HCT116 (cell line): ENCODE data around the gene DYNLL2. TPM values are rescaled to one million over a fixed set of nuclear protein-coding genes. Genes with fewer than 3 reads are reported as not detected.

ENCODE experiments used
- ATAC-seq: fragments of 200-7000 bp; cut with Tn5 transposase; 2 replicates; pipeline ENCODE4 v1.9.1; 2020; ENCODE audit warnings: mild to moderate bottlenecking, moderate library complexity
- BruUV-seq: library from RNA; stranded (reverse); fragments of 400-500 nt; replicated peaks from 2 replicates; lab custom pipeline; 2021; lab: Mats Ljungman, UMichigan
- CTCF ChIA-PET: fragments of 300-600 bp; sonication (Branson Sonifier 250); formaldehyde crosslinking; loops from one replicate; lab custom pipeline; 2021; ENCODE audit warnings: antibody characterized with exemption; lab: Charles Lee
- POLR2A ChIA-PET: fragments of 300-600, 350-600 bp; sonication (Branson Sonifier 250); formaldehyde crosslinking; loops from one replicate; lab custom pipeline; 2021; ENCODE audit warnings: antibody characterized with exemption; lab: Charles Lee
- RAD21 ChIA-PET, 2 experiments: fragments of 300-600 bp; sonication (Branson Sonifier 250); formaldehyde crosslinking; loops; one replicate each; lab custom pipeline; 2023; ENCODE audit warnings: low total read pairs in 2 of 2; ENCODE audit not compliant: uncharacterized antibody in 2 of 2, unreplicated experiment in 2 of 2, low non-redundant PET in 1 of 2; lab: Charles Lee
- DNase-seq: peaks from one replicate; pipeline ENCODE4 v3.0.0-alpha.2; 2010; ENCODE audit warnings: low read depth, low spot score
- H2AFZ ChIP-seq: fragments of 200-600 bp; shearing (Covaris generic), sonication (generic); 2 replicates; pipeline ENCODE4 v1.6.1; 2017; ENCODE audit warnings: low read depth, mixed run types, mixed read lengths, antibody characterized with exemption, low read length; ENCODE audit not compliant: poor library complexity, severe bottlenecking
- H3K27ac ChIP-seq: 2 replicates; pipeline ENCODE4 v1.5.1; 2012; ENCODE audit warnings: low read depth, low read length
- H3K27me3 ChIP-seq: fragments of 200-600 bp; sonication (generic); 2 replicates; pipeline ENCODE4 v1.6.1; 2016; ENCODE audit warnings: mixed run types, low read length, mixed read lengths; ENCODE audit not compliant: insufficient read depth
- H3K36me3 ChIP-seq, 2 experiments: fragments of 200-500 bp in 1 of 2; fragments of 200-600 bp in 1 of 2; sonication (Bioruptor generic) in 1 of 2; sonication (generic) in 1 of 2; 2 replicates each; pipeline versions ENCODE4 v1.5.1 to v1.6.1; 2014 to 2016; ENCODE audit warnings: low read length in 2 of 2, inconsistent platforms in 1 of 2, mixed read lengths in 1 of 2, mixed run types in 1 of 2; ENCODE audit not compliant: insufficient read depth in 2 of 2, control insufficient read depth in 1 of 2
- H3K4me1 ChIP-seq, 2 experiments: fragments of 200-600 bp in 1 of 2; sonication (generic) in 1 of 2; 2 replicates each; pipeline versions ENCODE4 v1.5.1 to v1.6.1; 2012 to 2017; ENCODE audit warnings: low read length in 2 of 2, inconsistent platforms in 1 of 2, mild to moderate bottlenecking in 1 of 2, mixed read lengths in 1 of 2, mixed run types in 1 of 2, moderate library complexity in 1 of 2; ENCODE audit not compliant: insufficient read depth in 2 of 2, control insufficient read depth in 1 of 2
- H3K4me2 ChIP-seq: fragments of 200-600 bp; sonication (generic); 2 replicates; pipeline ENCODE4 v1.6.1; 2017; ENCODE audit warnings: mixed run types, low read length, mixed read lengths
- H3K4me3 ChIP-seq, 2 experiments: fragments of 200-600 bp in 1 of 2; sonication (generic) in 1 of 2; replicated peaks in 1 of 2; 2 replicates each; pipeline ENCODE4 v1.5.1; 2011 to 2016; ENCODE audit warnings: low read length in 2 of 2, control low read depth in 1 of 2, low read depth in 1 of 2, mild to moderate bottlenecking in 1 of 2, mixed read lengths in 1 of 2, mixed run types in 1 of 2
- H3K79me2 ChIP-seq: fragments of 200-600 bp; sonication (generic); 2 replicates; pipeline ENCODE4 v1.6.1; 2017; ENCODE audit warnings: mild to moderate bottlenecking, mixed run types, low read length, moderate library complexity, mixed read lengths; ENCODE audit not compliant: insufficient read depth
- H3K9ac ChIP-seq: fragments of 200-600 bp; sonication (generic); 2 replicates; pipeline ENCODE4 v1.6.1; 2016; ENCODE audit warnings: low read length, mixed read lengths
- H3K9me2 ChIP-seq: fragments of 200-600 bp; sonication (generic), shearing (Covaris generic); 2 replicates; pipeline ENCODE4 v1.6.1; 2017; ENCODE audit warnings: mixed run types, mild to moderate bottlenecking, moderate library complexity; ENCODE audit not compliant: insufficient read depth
- H3K9me3 ChIP-seq, 2 experiments: fragments of 200-500 bp in 1 of 2; fragments of 200-600 bp in 1 of 2; sonication (Bioruptor generic) in 1 of 2; sonication (generic) in 1 of 2; 2 replicates each; pipeline ENCODE4 v1.6.1; 2014 to 2017; ENCODE audit warnings: low read length in 2 of 2, mixed read lengths in 2 of 2, inconsistent platforms in 1 of 2, low read depth in 1 of 2, mild to moderate bottlenecking in 1 of 2, mixed run types in 1 of 2, moderate library complexity in 1 of 2; ENCODE audit not compliant: control insufficient read depth in 1 of 2, insufficient read depth in 1 of 2
- H4K20me1 ChIP-seq: fragments of 200-600 bp; sonication (generic), shearing (Covaris generic); 2 replicates; pipeline ENCODE4 v1.6.1; 2017; ENCODE audit warnings: mixed run types, mild to moderate bottlenecking, moderate library complexity; ENCODE audit not compliant: insufficient read depth
- ATF3 ChIP-seq: IDR thresholded peaks from 2 replicates; pipeline ENCODE4 v1.6.1; 2012
- EGR1 ChIP-seq: IDR thresholded peaks from 2 replicates; pipeline ENCODE4 v1.6.1; 2012; ENCODE audit warnings: low read depth
- EZH2phosphoT487 ChIP-seq: fragments of 200-600 bp; IDR thresholded peaks from 2 replicates; pipeline ENCODE4 v1.6.1; 2018; ENCODE audit warnings: antibody characterized with exemption, borderline replicate concordance
- FOSL1 ChIP-seq: IDR thresholded peaks from 2 replicates; pipeline ENCODE4 v1.6.1; 2012; ENCODE audit warnings: low read depth
- POLR2A ChIP-seq: IDR thresholded peaks from 2 replicates; pipeline ENCODE4 v1.7.0; 2011; ENCODE audit warnings: borderline replicate concordance; ENCODE audit not compliant: insufficient read depth, insufficient read length; ENCODE audit errors: extremely low read depth
- SRF ChIP-seq: IDR thresholded peaks from 2 replicates; pipeline ENCODE4 v1.6.1; 2012; ENCODE audit warnings: low read depth
- TCF7L2 ChIP-seq: IDR thresholded peaks from 2 replicates; pipeline ENCODE4 v1.7.0; 2011; ENCODE audit warnings: borderline replicate concordance, inconsistent platforms; ENCODE audit not compliant: insufficient read depth, insufficient read length; ENCODE audit errors: extremely low read depth
- ZBTB33 ChIP-seq: IDR thresholded peaks from 2 replicates; pipeline ENCODE4 v1.6.1; 2011; ENCODE audit warnings: mild to moderate bottlenecking, low read length, moderate library complexity; ENCODE audit not compliant: insufficient replicate concordance; ENCODE audit errors: extremely low read depth
- ZNF274 ChIP-seq: fragments of 200-500 bp; sonication (Bioruptor generic); IDR thresholded peaks from 2 replicates; pipeline ENCODE4 v1.6.1; 2014; ENCODE audit warnings: mild to moderate bottlenecking, low read depth, low read length, inconsistent platforms
- intact Hi-C: fragments of 100-400 bp; cut with micrococcal nuclease; formaldehyde crosslinking; loops from 2 replicates; pipeline ENCODE4 v1.10.0; 2022
- total RNA-seq: library from RNA; stranded (reverse); gene quantifications from one replicate; pipeline ENCODE4 v1.2.1, GENCODE V29; 2021; ENCODE audit not compliant: unreplicated experiment

Gene DYNLL2
- total RNA-seq, 1 experiment from 2014 or later: 54.9 TPM

DNA sequence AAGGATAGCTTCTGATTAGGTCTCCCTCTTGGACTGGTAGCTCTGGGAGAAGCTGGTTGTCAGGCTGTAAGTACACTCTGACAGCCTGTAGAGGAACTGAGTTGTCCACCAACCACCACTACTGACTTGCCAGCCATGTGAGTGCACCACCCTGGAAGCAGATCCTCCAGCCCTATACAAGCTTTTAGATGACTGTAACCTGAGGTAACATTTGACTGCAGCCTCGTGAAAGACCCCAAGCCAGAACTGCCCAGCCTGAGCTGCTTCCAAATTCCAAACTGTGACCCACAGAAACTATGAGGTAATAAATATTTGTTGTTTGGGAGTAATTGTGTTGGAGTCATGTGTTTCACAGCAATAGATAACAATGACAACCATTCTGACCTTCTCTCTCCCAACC is 30.8 kb upstream of the DYNLL2 start:
- H3K4me3 ChIP-seq: no peak overlapping the region
- H4K20me1 ChIP-seq: no peaks in the 10 kb centered on the region
- POLR2A ChIA-PET: interaction anchor here (1.6 kb wide), 1 partner anchor 31 kb away, joined by 9 read pairs; the partner anchor contains the start of gene DYNLL2
- no peaks in the 10 kb centered on the region for H3K27me3 ChIP-seq
- no peak overlapping the region for H3K9ac ChIP-seq
- BruUV-seq: no TSS peak
- no peak overlapping the region for H2AFZ ChIP-seq
- CTCF ChIA-PET: no interaction called here
- RAD21 ChIA-PET: no interaction called here
- intact Hi-C loops: no loop called here
- ATAC-seq: peak; percentile 40
- no peak overlapping the region for H3K4me2 ChIP-seq
- TF ChIP-seq TCF7L2 (no peak), SRF (no peak), ATF3 (no peak), FOSL1 (no peak), ZNF274 (no peak), ZBTB33 (no peak), EZH2phosphoT487 (no peak), POLR2A (no peak), EGR1 (no peak)
- TF ChIP-seq, all 23 proteins: peak for 0
- H3K79me2 ChIP-seq: no peaks in the 10 kb centered on the region
- no peaks in the 10 kb centered on the region for H3K9me3 ChIP-seq
- H3K27ac ChIP-seq: no peak overlapping the region
- H3K36me3 ChIP-seq: no peaks in the 10 kb centered on the region
- no peaks in the 10 kb centered on the region for H3K9me2 ChIP-seq
- no peak for DNase-seq
- no peaks in the 10 kb centered on the region; a peak in 1 of 4 replicates for H3K4me1 ChIP-seq
